Activated naive CD8-positive, alpha-beta T cell (primary cell): ENCODE data around the gene PDZRN3.

ENCODE experiments used
- H3K27ac Mint-ChIP-seq: one replicate; pipeline ENCODE4 v1.8.0; 2021; ENCODE audit warnings: mixed read lengths
- H3K27me3 Mint-ChIP-seq: one replicate; pipeline ENCODE4 v1.8.0; 2021; ENCODE audit warnings: mixed read lengths
- H3K36me3 Mint-ChIP-seq: one replicate; pipeline ENCODE4 v1.8.0; 2021; ENCODE audit warnings: mixed read lengths
- H3K4me1 Mint-ChIP-seq: one replicate; pipeline ENCODE4 v1.8.0; 2021; ENCODE audit warnings: low read depth, mixed read lengths
- H3K4me3 Mint-ChIP-seq: one replicate; pipeline ENCODE4 v1.8.0; 2021; ENCODE audit warnings: mild to moderate bottlenecking, mixed read lengths
- H3K9me3 Mint-ChIP-seq: one replicate; pipeline ENCODE4 v1.8.0; 2021; ENCODE audit warnings: low read depth, mixed read lengths

The PDZRN3 gene

DNA sequence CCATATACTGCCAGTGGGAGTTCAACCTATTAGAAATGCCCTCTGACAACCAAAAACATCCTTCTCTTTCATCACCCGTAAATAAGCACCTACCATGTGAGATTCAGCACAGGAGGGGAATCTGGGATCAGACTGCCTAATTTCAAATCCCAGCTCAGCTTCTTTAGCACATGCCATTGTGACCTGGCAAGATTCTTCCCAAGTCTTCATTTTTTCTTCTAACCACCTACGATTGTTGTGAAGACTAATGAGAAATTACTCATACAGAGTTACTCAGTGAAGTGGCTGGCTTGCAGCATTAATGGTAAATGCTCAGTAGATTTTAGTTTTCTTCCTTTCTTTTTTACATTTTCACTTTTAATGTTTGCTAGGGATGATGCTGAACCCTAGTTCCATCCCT lies 176.7 kb downstream of the PDZRN3 start:
- no peaks in the 10 kb centered on the region for H3K9me3 Mint-ChIP-seq
- H3K4me3 Mint-ChIP-seq: no peak overlapping the region
- H3K27me3 Mint-ChIP-seq: no peaks in the 10 kb centered on the region
- H3K36me3 Mint-ChIP-seq: no peaks in the 10 kb centered on the region
- no peaks in the 10 kb centered on the region for H3K4me1 Mint-ChIP-seq
- no peak overlapping the region for H3K27ac Mint-ChIP-seq

DNA sequence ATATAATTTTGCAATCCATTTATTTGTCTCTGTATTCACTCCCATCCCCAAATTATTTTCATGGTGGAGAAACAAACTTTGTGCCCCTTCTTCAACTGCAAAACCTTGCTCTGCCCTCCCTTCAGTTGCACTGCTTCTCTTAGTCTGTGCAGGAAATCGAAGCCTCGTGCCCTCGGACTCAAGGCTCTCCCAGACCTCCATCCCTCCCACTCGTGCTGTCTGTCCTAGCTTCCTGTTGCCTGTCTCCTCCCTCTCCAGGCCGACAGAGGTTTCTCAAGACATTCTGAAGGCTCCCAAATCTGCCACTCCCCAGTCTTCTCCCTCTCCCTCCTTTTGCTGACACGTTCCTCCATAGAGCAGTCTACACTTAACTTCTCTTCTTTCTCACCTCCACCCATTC lies 177.6 kb downstream of the PDZRN3 start:
- no peaks in the 10 kb centered on the region for H3K9me3 Mint-ChIP-seq
- H3K27ac Mint-ChIP-seq: no peak overlapping the region
- no peaks in the 10 kb centered on the region for H3K27me3 Mint-ChIP-seq
- H3K4me1 Mint-ChIP-seq: no peaks in the 10 kb centered on the region
- H3K36me3 Mint-ChIP-seq: no peaks in the 10 kb centered on the region
- H3K4me3 Mint-ChIP-seq: no peak overlapping the region

- no peak overlapping the region for H3K4me3 Mint-ChIP-seq
- H3K4me1 Mint-ChIP-seq: no peaks in the 10 kb centered on the region
- no peaks in the 10 kb centered on the region for H3K27me3 Mint-ChIP-seq
- no peaks in the 10 kb centered on the region for H3K9me3 Mint-ChIP-seq
- no peak overlapping the region for H3K27ac Mint-ChIP-seq
- no peaks in the 10 kb centered on the region for H3K36me3 Mint-ChIP-seq
Measured at GRCh38 chr3:73446467-73447110, 178.2 kb downstream of the PDZRN3 start.

DNA sequence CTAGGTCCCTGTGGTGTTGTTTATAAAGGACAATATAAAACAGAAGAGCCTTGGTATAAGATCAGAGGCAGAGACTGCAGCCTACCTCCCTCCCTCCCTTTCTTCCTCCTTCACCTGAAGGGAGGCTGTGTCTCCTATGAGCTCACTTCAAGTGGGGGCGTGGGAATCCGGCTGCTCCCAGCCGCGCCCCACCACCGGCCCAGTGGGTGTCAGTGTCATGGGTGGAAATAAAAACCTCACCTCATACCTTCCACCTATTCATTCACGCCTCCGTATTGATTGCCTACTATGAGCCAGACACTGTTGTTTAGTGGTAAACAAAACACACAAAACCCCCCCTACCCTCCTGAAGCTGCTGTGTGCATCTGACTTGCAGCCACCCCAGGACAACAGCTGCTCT lies 181.9 kb downstream of the PDZRN3 start:
- Mint-ChIP-seq H3K27ac (no peak overlapping the region), H3K9me3 (no peaks in the 10 kb centered on the region), H3K27me3 (no peaks in the 10 kb centered on the region), H3K4me1 (no peaks in the 10 kb centered on the region), H3K36me3 (no peaks in the 10 kb centered on the region), H3K4me3 (no peak overlapping the region)

GRCh38 chr3:73442152-73442551 lies 182.6 kb downstream of the PDZRN3 start:
- Mint-ChIP-seq H3K9me3 (no peaks in the 10 kb centered on the region), H3K27ac (no peak overlapping the region), H3K4me1 (no peaks in the 10 kb centered on the region), H3K4me3 (no peak overlapping the region), H3K36me3 (no peaks in the 10 kb centered on the region), H3K27me3 (no peaks in the 10 kb centered on the region)

GRCh38 chr3:73437828-73438227 lies 186.9 kb downstream of the PDZRN3 start:
- Mint-ChIP-seq H3K4me1 (no peaks in the 10 kb centered on the region), H3K36me3 (no peaks in the 10 kb centered on the region), H3K4me3 (no peak overlapping the region), H3K27ac (no peak overlapping the region), H3K27me3 (peaks cover 8% of the 10 kb centered on the region), H3K9me3 (no peaks in the 10 kb centered on the region)

- H3K27me3 Mint-ChIP-seq: peaks cover 9% of the 10 kb centered on the region
- no peaks in the 10 kb centered on the region for H3K4me1 Mint-ChIP-seq
- H3K27ac Mint-ChIP-seq: no peak overlapping the region
- no peaks in the 10 kb centered on the region for H3K36me3 Mint-ChIP-seq
- no peak overlapping the region for H3K4me3 Mint-ChIP-seq
- H3K9me3 Mint-ChIP-seq: no peaks in the 10 kb centered on the region
Measured at GRCh38 chr3:73435055-73435454, 189.7 kb downstream of the PDZRN3 start.

- Mint-ChIP-seq H3K27me3 (peaks cover 9% of the 10 kb centered on the region), H3K36me3 (no peaks in the 10 kb centered on the region), H3K4me1 (no peaks in the 10 kb centered on the region), H3K9me3 (no peaks in the 10 kb centered on the region), H3K27ac (no peak overlapping the region), H3K4me3 (no peak overlapping the region)
Measured at GRCh38 chr3:73433687-73434086, 191.1 kb downstream of the PDZRN3 start.

- no peak overlapping the region for H3K27ac Mint-ChIP-seq
- no peaks in the 10 kb centered on the region for H3K4me1 Mint-ChIP-seq
- peaks cover 9% of the 10 kb centered on the region for H3K27me3 Mint-ChIP-seq
- H3K4me3 Mint-ChIP-seq: no peak overlapping the region
- H3K36me3 Mint-ChIP-seq: no peaks in the 10 kb centered on the region
- H3K9me3 Mint-ChIP-seq: no peaks in the 10 kb centered on the region
Measured at GRCh38 chr3:73433079-73433478, 191.7 kb downstream of the PDZRN3 start.

- Mint-ChIP-seq H3K4me3 (no peak overlapping the region), H3K9me3 (no peaks in the 10 kb centered on the region), H3K4me1 (no peaks in the 10 kb centered on the region), H3K27ac (no peak overlapping the region), H3K27me3 (peaks cover 9% of the 10 kb centered on the region), H3K36me3 (no peaks in the 10 kb centered on the region)
Measured at GRCh38 chr3:73432706-73433032, 192.1 kb downstream of the PDZRN3 start.

DNA sequence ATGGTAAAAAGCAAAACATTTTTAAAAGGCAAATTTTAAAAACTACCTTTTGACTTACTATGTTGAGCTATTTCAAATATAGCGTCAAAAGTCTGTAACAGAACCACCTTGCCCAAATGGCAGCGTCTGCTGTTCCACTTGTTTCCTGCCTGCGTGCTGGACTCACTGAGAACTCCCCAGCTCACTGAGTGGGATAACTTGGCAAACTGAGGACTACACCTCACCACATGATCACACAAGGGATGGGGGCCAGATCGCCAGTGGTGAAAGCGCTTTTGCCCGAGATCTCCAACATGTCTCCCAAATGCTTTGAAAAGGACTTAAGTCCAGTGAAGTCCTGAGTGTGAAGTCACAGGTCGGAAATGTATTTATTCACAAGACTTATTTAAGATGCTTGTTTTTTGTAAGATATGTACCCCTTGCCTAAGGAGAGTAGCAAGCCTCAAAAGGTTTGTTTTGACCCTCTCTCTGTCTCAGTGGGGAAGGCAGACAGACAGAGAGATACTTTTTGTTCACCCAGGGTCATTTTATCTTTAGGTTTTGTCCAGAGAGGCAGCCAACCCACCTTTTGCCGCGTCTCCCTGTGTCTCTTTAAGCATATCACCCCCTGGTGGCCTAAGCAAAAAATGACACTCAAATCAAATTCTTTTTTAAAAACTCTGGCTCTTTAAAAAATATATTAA lies 192.6 kb downstream of the PDZRN3 start:
- Mint-ChIP-seq H3K4me3 (no peak overlapping the region), H3K4me1 (no peaks in the 10 kb centered on the region), H3K27me3 (peaks cover 9% of the 10 kb centered on the region), H3K36me3 (no peaks in the 10 kb centered on the region), H3K27ac (no peak overlapping the region), H3K9me3 (no peaks in the 10 kb centered on the region)

GRCh38 chr3:73431183-73431900 lies 193.4 kb downstream of the PDZRN3 start:
- Mint-ChIP-seq H3K9me3 (no peaks in the 10 kb centered on the region), H3K27me3 (peaks cover 12% of the 10 kb centered on the region), H3K27ac (no peak overlapping the region), H3K4me1 (no peaks in the 10 kb centered on the region), H3K4me3 (no peak overlapping the region), H3K36me3 (no peaks in the 10 kb centered on the region)

GRCh38 chr3:73427048-73427706 lies 197.6 kb downstream of the PDZRN3 start:
- no peaks in the 10 kb centered on the region for H3K36me3 Mint-ChIP-seq
- H3K4me3 Mint-ChIP-seq: no peak overlapping the region
- H3K9me3 Mint-ChIP-seq: no peaks in the 10 kb centered on the region
- H3K4me1 Mint-ChIP-seq: no peaks in the 10 kb centered on the region
- peaks cover 4% of the 10 kb centered on the region for H3K27me3 Mint-ChIP-seq
- H3K27ac Mint-ChIP-seq: no peak overlapping the region

- peaks cover 3% of the 10 kb centered on the region for H3K27me3 Mint-ChIP-seq
- no peak overlapping the region for H3K4me3 Mint-ChIP-seq
- H3K36me3 Mint-ChIP-seq: no peaks in the 10 kb centered on the region
- H3K27ac Mint-ChIP-seq: no peak overlapping the region
- no peaks in the 10 kb centered on the region for H3K9me3 Mint-ChIP-seq
- no peaks in the 10 kb centered on the region for H3K4me1 Mint-ChIP-seq
Measured at GRCh38 chr3:73426606-73427005, 198.1 kb downstream of the PDZRN3 start.

- H3K36me3 Mint-ChIP-seq: no peaks in the 10 kb centered on the region
- peaks cover 9% of the 10 kb centered on the region for H3K27me3 Mint-ChIP-seq
- no peak overlapping the region for H3K27ac Mint-ChIP-seq
- H3K9me3 Mint-ChIP-seq: no peaks in the 10 kb centered on the region
- no peak overlapping the region for H3K4me3 Mint-ChIP-seq
- no peaks in the 10 kb centered on the region for H3K4me1 Mint-ChIP-seq
Measured at GRCh38 chr3:73423116-73423515, 201.6 kb downstream of the PDZRN3 start.
